Mesenchymal stem cell (in vitro differentiated cells and primary cell): ENCODE measurements around the gene RBM10.

Experiments
- DNase-seq: peaks from one replicate; pipeline ENCODE4 v3.0.0-alpha.2; 2013
- H2AFZ ChIP-seq: one replicate; pipeline ENCODE4 v1.6.1; 2013; ENCODE audit warnings: low read depth, mild to moderate bottlenecking, control low read depth, inconsistent platforms, low read length, moderate library complexity
- H2AK5ac ChIP-seq: 2 replicates; pipeline ENCODE4 v1.6.1; 2013; ENCODE audit warnings: low read length, moderate library complexity, mild to moderate bottlenecking, inconsistent platforms; ENCODE audit not compliant: severe bottlenecking
- H2BK120ac ChIP-seq: one replicate; pipeline ENCODE4 v1.6.1; 2013; ENCODE audit warnings: low read depth, mild to moderate bottlenecking, inconsistent platforms, low read length, moderate library complexity
- H2BK12ac ChIP-seq, 2 experiments: one replicate each; pipeline ENCODE4 v1.6.1; 2013; ENCODE audit warnings: inconsistent platforms in 2 of 2, low read length in 2 of 2, mild to moderate bottlenecking in 2 of 2, moderate library complexity in 2 of 2, control low read depth in 1 of 2
- H2BK15ac ChIP-seq: one replicate; pipeline ENCODE4 v1.6.1; 2013; ENCODE audit warnings: mild to moderate bottlenecking, low read depth, inconsistent platforms; ENCODE audit not compliant: poor library complexity, severe bottlenecking
- H2BK5ac ChIP-seq: 2 replicates; pipeline ENCODE4 v1.6.1; 2013; ENCODE audit warnings: low read depth, mild to moderate bottlenecking, low read length, control low read depth, inconsistent platforms; ENCODE audit not compliant: poor library complexity, severe bottlenecking
- H3K14ac ChIP-seq, 2 experiments: one replicate each; pipeline ENCODE4 v1.6.1; 2013; ENCODE audit warnings: inconsistent platforms in 2 of 2, low read length in 2 of 2, control low read depth in 1 of 2, mild to moderate bottlenecking in 1 of 2, moderate library complexity in 1 of 2
- H3K18ac ChIP-seq, 2 experiments: one replicate each; pipeline ENCODE4 v1.6.1; 2013; ENCODE audit warnings: inconsistent platforms in 2 of 2, low read length in 2 of 2, control low read depth in 1 of 2, low read depth in 1 of 2, mild to moderate bottlenecking in 1 of 2
- H3K23ac ChIP-seq, 2 experiments: one replicate each; pipeline ENCODE4 v1.6.1; 2013; ENCODE audit warnings: inconsistent platforms in 2 of 2, low read length in 2 of 2, mild to moderate bottlenecking in 2 of 2, moderate library complexity in 2 of 2, control low read depth in 1 of 2
- H3K27ac ChIP-seq: 2 replicates; pipeline ENCODE4 v1.5.1; 2013; ENCODE audit warnings: mild to moderate bottlenecking, moderate library complexity, low read length, control low read depth, inconsistent platforms; ENCODE audit not compliant: poor library complexity, severe bottlenecking
- H3K27me3 ChIP-seq, 2 experiments: 2 replicates each; pipeline versions ENCODE4 v1.6.1 to v1.7.0; 2013; ENCODE audit warnings: low read length in 2 of 2, mild to moderate bottlenecking in 2 of 2, moderate library complexity in 2 of 2, control low read depth in 1 of 2, inconsistent platforms in 1 of 2; ENCODE audit not compliant: control insufficient read depth in 1 of 2, insufficient read depth in 1 of 2
- H3K36me3 ChIP-seq, 2 experiments: 2 replicates each; pipeline versions ENCODE4 v1.6.1 to v1.7.0; 2013; ENCODE audit warnings: low read length in 2 of 2, control low read depth in 1 of 2, inconsistent platforms in 1 of 2, low read depth in 1 of 2, mild to moderate bottlenecking in 1 of 2; ENCODE audit not compliant: insufficient read depth in 2 of 2, control insufficient read depth in 1 of 2
- H3K4ac ChIP-seq, 2 experiments: one replicate each; pipeline ENCODE4 v1.6.1; 2013; ENCODE audit warnings: inconsistent platforms in 2 of 2, low read length in 2 of 2, mild to moderate bottlenecking in 2 of 2, moderate library complexity in 2 of 2, control low read depth in 1 of 2, low read depth in 1 of 2
- H3K4me1 ChIP-seq: 2 replicates; pipeline ENCODE4 v1.6.1; 2013; ENCODE audit warnings: low read depth, low read length, control low read depth; ENCODE audit not compliant: control insufficient read depth, insufficient read depth
- H3K4me2 ChIP-seq: 2 replicates; pipeline ENCODE4 v1.6.1; 2013; ENCODE audit warnings: low read length, mild to moderate bottlenecking, inconsistent platforms; ENCODE audit not compliant: poor library complexity, severe bottlenecking
- H3K4me3 ChIP-seq, 2 experiments: 2 replicates each; pipeline versions ENCODE4 v1.5.1 to v1.7.0; 2013; ENCODE audit warnings: low read length in 2 of 2, mild to moderate bottlenecking in 2 of 2, control low read depth in 1 of 2, low read depth in 1 of 2; ENCODE audit not compliant: insufficient read depth in 1 of 2
- H3K79me1 ChIP-seq: replicated peaks from 2 replicates; pipeline ENCODE4 v1.6.1; 2013; ENCODE audit warnings: mild to moderate bottlenecking, control low read depth, low read length, inconsistent platforms; ENCODE audit not compliant: poor library complexity, severe bottlenecking
- H3K9ac ChIP-seq: 2 replicates; pipeline ENCODE4 v1.7.0; 2013; ENCODE audit warnings: mild to moderate bottlenecking, low read length, moderate library complexity
- H3K9me3 ChIP-seq: 2 replicates; pipeline ENCODE4 v1.7.0; 2013; ENCODE audit warnings: mild to moderate bottlenecking, low read length; ENCODE audit not compliant: control insufficient read depth
- H4K8ac ChIP-seq: one replicate; pipeline ENCODE4 v1.6.1; 2013; ENCODE audit warnings: inconsistent platforms, mild to moderate bottlenecking, low read length, moderate library complexity
- H4K91ac ChIP-seq: one replicate; pipeline ENCODE4 v1.6.1; 2013; ENCODE audit warnings: mild to moderate bottlenecking, low read length, inconsistent platforms
- WGBS: methylation state at CpG from one replicate; pipeline ENCODE4 v1.1.7; 2013; ENCODE audit warnings: mixed read lengths; 5-methylcytosine and 5-hydroxymethylcytosine counted together

Gene RBM10

DNA sequence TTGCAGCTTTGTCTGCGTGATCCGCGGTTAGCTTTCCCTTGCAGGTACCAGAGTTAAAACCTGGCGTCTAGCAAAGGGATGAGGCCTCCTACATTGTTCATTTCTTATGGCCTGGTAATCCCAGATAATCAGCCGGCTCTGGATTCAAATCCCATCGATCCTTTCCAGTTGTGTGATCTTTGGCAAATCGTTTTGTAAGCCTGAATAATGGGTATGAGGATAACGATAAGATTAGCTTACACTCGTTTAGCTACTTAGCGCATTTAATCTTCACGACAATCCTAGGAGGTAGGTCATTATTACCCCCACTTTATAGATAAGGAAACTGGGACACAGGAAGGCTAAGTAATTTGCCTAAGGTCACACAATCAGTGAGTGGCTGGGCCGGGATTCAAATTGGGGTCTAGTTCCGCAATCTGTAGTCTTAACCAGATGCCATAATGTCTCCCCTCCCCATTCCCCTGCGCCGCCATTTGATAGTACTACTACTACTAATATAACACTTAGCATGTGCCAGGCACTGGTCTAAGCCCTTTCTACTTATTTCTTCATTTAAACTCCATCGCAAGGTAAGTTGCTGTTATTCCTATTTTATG, 46.9 kb downstream of the RBM10 start:
- Histone ChIP-seq H3K4me2 (peak overlapping the region; percentile 64), H4K8ac (no peak overlapping the region), H3K18ac (peak overlapping the region in 1 of 2 experiments; percentile 38), H2AK5ac (no peak overlapping the region), H2AFZ (no peak overlapping the region), H4K91ac (no peak overlapping the region), H2BK5ac (no peak overlapping the region), H3K9me3 (no peaks in the 10 kb centered on the region), H2BK15ac (no peak overlapping the region), H3K4ac (no peak overlapping the region), H3K14ac (no peak overlapping the region), H3K4me3 (peak overlapping the region in 1 of 2 experiments; percentile 82), H3K79me1 (no peaks in the 10 kb centered on the region), H3K36me3 (peaks cover 11 to 12% of the 10 kb centered on the region in 2 experiments), H3K27me3 (peaks cover 0 to 35% of the 10 kb centered on the region in 2 experiments), H3K4me1 (peaks cover 19% of the 10 kb centered on the region), H3K27ac (no peak overlapping the region), H3K9ac (peak overlapping the region; percentile 87), H2BK120ac (no peak overlapping the region), H2BK12ac (no peak overlapping the region), H3K23ac (no peak overlapping the region)
- no peak for DNase-seq
- 48% methylated on average over 5 of the region's 16 CpGs for WGBS

GRCh38 chrX:47193475-47194193, 48.6 kb downstream of the RBM10 start, which contains the start of gene UBA1:
Gene UBA1, plus strand, starts transcription at chrX:47193829. Its CDS starts 4,974 bp downstream, at chrX:47198803.
- Histone ChIP-seq H3K4me3 (peak within 1 kb of the TSS; percentile 81 to 96), H4K91ac (peak within 1 kb of the TSS; percentile 94), H3K4me1 (peaks cover 24% of the 10 kb centered on the region), H2BK5ac (peak within 1 kb of the TSS; percentile 31), H3K18ac (peak within 1 kb of the TSS; percentile 5 to 92), H3K23ac (peak within 1 kb of the TSS in 1 of 2 experiments; percentile 34), H2AFZ (no peak within 1 kb of the TSS), H2AK5ac (no peak within 1 kb of the TSS), H2BK12ac (no peak within 1 kb of the TSS), H3K14ac (peak within 1 kb of the TSS in 1 of 2 experiments; percentile 93), H3K36me3 (peaks cover 11 to 27% of the 10 kb centered on the region in 2 experiments), H3K79me1 (no peaks in the 10 kb centered on the region), H2BK15ac (no peak within 1 kb of the TSS), H3K9me3 (no peaks in the 10 kb centered on the region), H3K4me2 (peak within 1 kb of the TSS; percentile 84), H3K9ac (peak within 1 kb of the TSS; percentile 99), H2BK120ac (no peak within 1 kb of the TSS), H3K27me3 (peaks cover 0 to 24% of the 10 kb centered on the region in 2 experiments), H4K8ac (peak within 1 kb of the TSS; percentile 92), H3K4ac (peak within 1 kb of the TSS; percentile 79 to 93), H3K27ac (peak within 1 kb of the TSS; percentile 73)
- DNase-seq: peak; percentile 93
- WGBS: under 1% methylated on average over 22 of the region's 50 CpGs

GRCh38 chrX:47194194-47194787, 49.3 kb downstream of the RBM10 start:
- WGBS: 8% methylated on average over 13 of the region's 14 CpGs
- no peaks in the 10 kb centered on the region for H3K9me3 ChIP-seq
- peaks cover 4% of the 10 kb centered on the region for H3K79me1 ChIP-seq
- peak overlapping the region; percentile 99 for H3K9ac ChIP-seq
- H3K4ac ChIP-seq: peak overlapping the region in 1 of 2 experiments; percentile 93
- no peak overlapping the region for H2AFZ ChIP-seq
- peaks cover 0 to 20% of the 10 kb centered on the region in 2 experiments for H3K27me3 ChIP-seq
- H4K91ac ChIP-seq: no peak overlapping the region
- no peak overlapping the region for H2BK120ac ChIP-seq
- H3K14ac ChIP-seq: peak overlapping the region in 1 of 2 experiments; percentile 65
- DNase-seq: no peak
- H3K4me1 ChIP-seq: peaks cover 28% of the 10 kb centered on the region
- peak overlapping the region; percentile 73 for H3K27ac ChIP-seq
- H2BK12ac ChIP-seq: no peak overlapping the region
- H4K8ac ChIP-seq: peak overlapping the region; percentile 92
- H3K18ac ChIP-seq: peak overlapping the region in 1 of 2 experiments; percentile 66
- H2BK5ac ChIP-seq: no peak overlapping the region
- peak overlapping the region; percentile 81 to 96 for H3K4me3 ChIP-seq
- peak overlapping the region in 1 of 2 experiments; percentile 34 for H3K23ac ChIP-seq
- peak overlapping the region; percentile 84 for H3K4me2 ChIP-seq
- no peak overlapping the region for H2AK5ac ChIP-seq
- H3K36me3 ChIP-seq: peaks cover 18 to 34% of the 10 kb centered on the region in 2 experiments
- H2BK15ac ChIP-seq: no peak overlapping the region

- Histone ChIP-seq H3K79me1 (peaks cover 9% of the 10 kb centered on the region), H4K8ac (no peak overlapping the region), H3K14ac (no peak overlapping the region), H2BK12ac (no peak overlapping the region), H3K27me3 (peaks cover 0 to 6% of the 10 kb centered on the region in 2 experiments), H3K23ac (no peak overlapping the region), H4K91ac (no peak overlapping the region), H2AK5ac (no peak overlapping the region), H3K4ac (no peak overlapping the region), H2AFZ (no peak overlapping the region), H3K4me3 (peak overlapping the region in 1 of 2 experiments; percentile 53), H3K27ac (no peak overlapping the region), H3K36me3 (peaks cover 34 to 50% of the 10 kb centered on the region in 2 experiments), H2BK5ac (no peak overlapping the region), H3K4me1 (peaks cover 30% of the 10 kb centered on the region), H2BK15ac (no peak overlapping the region), H3K9ac (peak overlapping the region; percentile 61), H3K18ac (no peak overlapping the region), H2BK120ac (no peak overlapping the region), H3K9me3 (no peaks in the 10 kb centered on the region), H3K4me2 (peak overlapping the region; percentile 2)
- 51% methylated on average over 2 of the region's 3 CpGs for WGBS
- DNase-seq: no peak
Observed at GRCh38 chrX:47196098-47196497, 51.1 kb downstream of the RBM10 start.
